ENCODE measurements around the gene IL9R.

DNA sequence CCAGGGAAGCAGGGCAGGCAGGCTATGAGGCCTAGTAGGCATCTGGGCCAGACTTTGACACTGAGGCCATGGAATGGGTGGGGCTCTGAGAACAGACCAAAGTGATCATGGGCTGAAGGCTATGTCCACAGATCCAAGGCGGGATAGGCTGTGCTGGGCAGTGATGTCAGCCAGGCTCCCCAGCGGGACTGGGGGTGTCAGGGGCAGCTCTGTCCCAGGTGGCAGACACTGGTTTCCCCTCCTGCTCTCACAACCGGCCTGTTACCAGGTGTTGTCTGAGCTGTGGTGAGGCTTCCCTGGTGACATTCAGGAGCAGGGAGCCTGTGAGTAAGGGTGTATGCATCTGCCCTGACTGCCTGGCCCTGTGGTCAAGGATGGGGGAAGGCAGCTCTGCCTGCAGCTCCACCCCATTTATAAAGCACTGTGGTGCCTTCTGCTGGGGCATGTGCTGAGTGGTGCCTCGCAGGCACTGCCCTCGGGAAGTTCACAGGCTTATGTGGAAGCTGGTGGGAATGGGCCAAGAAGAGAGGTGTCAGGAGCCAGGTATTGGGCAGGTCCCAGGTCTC is 2.9 kb downstream of the IL9R start:
- TF ChIP-seq, protein P1, sequence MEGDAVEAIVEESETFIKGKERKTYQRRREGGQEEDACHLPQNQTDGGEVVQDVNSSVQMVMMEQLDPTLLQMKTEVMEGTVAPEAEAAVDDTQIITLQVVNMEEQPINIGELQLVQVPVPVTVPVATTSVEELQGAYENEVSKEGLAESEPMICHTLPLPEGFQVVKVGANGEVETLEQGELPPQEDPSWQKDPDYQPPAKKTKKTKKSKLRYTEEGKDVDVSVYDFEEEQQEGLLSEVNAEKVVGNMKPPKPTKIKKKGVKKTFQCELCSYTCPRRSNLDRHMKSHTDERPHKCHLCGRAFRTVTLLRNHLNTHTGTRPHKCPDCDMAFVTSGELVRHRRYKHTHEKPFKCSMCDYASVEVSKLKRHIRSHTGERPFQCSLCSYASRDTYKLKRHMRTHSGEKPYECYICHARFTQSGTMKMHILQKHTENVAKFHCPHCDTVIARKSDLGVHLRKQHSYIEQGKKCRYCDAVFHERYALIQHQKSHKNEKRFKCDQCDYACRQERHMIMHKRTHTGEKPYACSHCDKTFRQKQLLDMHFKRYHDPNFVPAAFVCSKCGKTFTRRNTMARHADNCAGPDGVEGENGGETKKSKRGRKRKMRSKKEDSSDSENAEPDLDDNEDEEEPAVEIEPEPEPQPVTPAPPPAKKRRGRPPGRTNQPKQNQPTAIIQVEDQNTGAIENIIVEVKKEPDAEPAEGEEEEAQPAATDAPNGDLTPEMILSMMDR (IDR thresholded peaks at IDR 0.05) = no peak
- no peak for TF ChIP-seq POLR2A (IDR thresholded peaks at IDR 0.05)

Data from Peyer's patch (tissue), 4 donors.